ENCODE results near the gene ATP2C2.

Gene ATP2C2

GRCh38 chr16:84484579-84485254 lies 116.4 kb downstream of the ATP2C2 start:
- no peaks in the 10 kb centered on the region for H3K36me3 ChIP-seq (replicated peaks; ENCODE audit: insufficient read depth, low read length)

GRCh38 chr16:84485255-84486010 lies 117.1 kb downstream of the ATP2C2 start:
- H3K27me3 ChIP-seq (replicated peaks; ENCODE audit: insufficient read depth, low read length): no peaks in the 10 kb centered on the region
- no peak overlapping the region for H3K27ac ChIP-seq (ENCODE audit: low read length)
- no peak overlapping the region for H3K9ac ChIP-seq (ENCODE audit: low read length)
- no peaks in the 10 kb centered on the region for H4K20me1 ChIP-seq (ENCODE audit: insufficient read depth, low read length)
- H2AFZ ChIP-seq (ENCODE audit: low read length): no peak overlapping the region
- H3K4me3 ChIP-seq (ENCODE audit: low read length): no peak overlapping the region
- no peaks in the 10 kb centered on the region for H3K4me1 ChIP-seq (ENCODE audit: low read length)
- H3K79me2 ChIP-seq (ENCODE audit: low read length): no peaks in the 10 kb centered on the region
- H3K9me2 ChIP-seq (replicated peaks; ENCODE audit: insufficient read depth, low read length): no peaks in the 10 kb centered on the region
- H3K36me3 ChIP-seq (replicated peaks; ENCODE audit: insufficient read depth, low read length): no peaks in the 10 kb centered on the region
- TF ChIP-seq CTCF (IDR thresholded peaks at IDR 0.05; ENCODE audit: low read length) (no peak), EZH2 (optimal IDR thresholded peaks at IDR 0.05; ENCODE audit: low read depth, low read length) (no peak), EZH2phosphoT487 (IDR thresholded peaks at IDR 0.05; ENCODE audit: low read length) (no peak)
- DNase-seq: no peak
- no peak overlapping the region for H3K4me2 ChIP-seq (ENCODE audit: low read depth, low read length)
- no peaks in the 10 kb centered on the region for H3F3A ChIP-seq (ENCODE audit: insufficient read depth, low read length)
- H3K9me3 ChIP-seq (replicated peaks; ENCODE audit: insufficient read depth, low read length): no peaks in the 10 kb centered on the region

More at GRCh38 chr16:84484579-84485254, 116.4 kb downstream of the ATP2C2 start:
- Histone ChIP-seq H3K4me2 (ENCODE audit: low read depth, low read length) (no peak overlapping the region), H2AFZ (ENCODE audit: low read length) (no peak overlapping the region), H3K4me3 (ENCODE audit: low read length) (no peak overlapping the region), H3K4me1 (ENCODE audit: low read length) (no peaks in the 10 kb centered on the region), H4K20me1 (ENCODE audit: insufficient read depth, low read length) (no peaks in the 10 kb centered on the region), H3K9ac (ENCODE audit: low read length) (no peak overlapping the region), H3K27me3 (replicated peaks; ENCODE audit: insufficient read depth, low read length) (no peaks in the 10 kb centered on the region), H3K9me2 (replicated peaks; ENCODE audit: insufficient read depth, low read length) (no peaks in the 10 kb centered on the region), H3K27ac (ENCODE audit: low read length) (no peak overlapping the region), H3K9me3 (replicated peaks; ENCODE audit: insufficient read depth, low read length) (no peaks in the 10 kb centered on the region), H3K79me2 (ENCODE audit: low read length) (no peaks in the 10 kb centered on the region), H3F3A (ENCODE audit: insufficient read depth, low read length) (no peaks in the 10 kb centered on the region)
- peak; percentile 45 for TF ChIP-seq CTCF (IDR thresholded peaks at IDR 0.05; ENCODE audit: low read length)
- no peak for TF ChIP-seq EZH2phosphoT487 (IDR thresholded peaks at IDR 0.05; ENCODE audit: low read length)
- peak; percentile 8 for DNase-seq

- no peak overlapping the region for H3K9ac ChIP-seq (ENCODE audit: low read length)
- no peak overlapping the region for H3K4me2 ChIP-seq (ENCODE audit: low read depth, low read length)
- DNase-seq: no peak
- no peaks in the 10 kb centered on the region for H3K79me2 ChIP-seq (ENCODE audit: low read length)
- no peak for TF ChIP-seq EZH2 (optimal IDR thresholded peaks at IDR 0.05; ENCODE audit: low read depth, low read length)
- no peak for TF ChIP-seq EZH2phosphoT487 (IDR thresholded peaks at IDR 0.05; ENCODE audit: low read length)
- TF ChIP-seq CTCF (IDR thresholded peaks at IDR 0.05; ENCODE audit: low read length): no peak
- H4K20me1 ChIP-seq (ENCODE audit: insufficient read depth, low read length): no peaks in the 10 kb centered on the region
- no peaks in the 10 kb centered on the region for H3F3A ChIP-seq (ENCODE audit: insufficient read depth, low read length)
- no peaks in the 10 kb centered on the region for H3K9me2 ChIP-seq (replicated peaks; ENCODE audit: insufficient read depth, low read length)
- no peaks in the 10 kb centered on the region for H3K9me3 ChIP-seq (replicated peaks; ENCODE audit: insufficient read depth, low read length)
- no peaks in the 10 kb centered on the region for H3K4me1 ChIP-seq (ENCODE audit: low read length)
- no peak overlapping the region for H3K27ac ChIP-seq (ENCODE audit: low read length)
- no peaks in the 10 kb centered on the region for H3K36me3 ChIP-seq (replicated peaks; ENCODE audit: insufficient read depth, low read length)
- H3K4me3 ChIP-seq (ENCODE audit: low read length): no peak overlapping the region
- H2AFZ ChIP-seq (ENCODE audit: low read length): no peak overlapping the region
- no peaks in the 10 kb centered on the region for H3K27me3 ChIP-seq (replicated peaks; ENCODE audit: insufficient read depth, low read length)
These were observed 117.8 kb downstream of the ATP2C2 start for GRCh38 chr16:84486126-84486525.
